Myocyte (in vitro differentiated cells): ENCODE data around the gene EZH2. TPM values are rescaled to one million over a fixed set of nuclear protein-coding genes. Genes with fewer than 3 reads are reported as not detected.
A peak's percentile ranks its signal among the peaks of the same experiment; 100 is the strongest.

Source experiments
- DNase-seq: peaks from one replicate; pipeline ENCODE4 v3.0.0-alpha.2; 2012; ENCODE audit warnings: low read depth
- total RNA-seq: library from RNA; depleted of rRNA; stranded (reverse); fragments of >200 nt; gene quantifications from 2 replicates; pipeline ENCODE4 v1.2.3, GENCODE V29; 2014

Gene EZH2
- total RNA-seq, 1 donor from 2014 or later, result 6.5 TPM

GRCh38 chr7:148901178-148901577 is 17.1 kb upstream of the EZH2 start:
- no peak for DNase-seq

- DNase-seq, result no peak
Measured at GRCh38 chr7:148898845-148899484, 14.9 kb upstream of the EZH2 start.

GRCh38 chr7:148894591-148894990 is 10.5 kb upstream of the EZH2 start:
- DNase-seq, result no peak

- no peak for DNase-seq
Measured at GRCh38 chr7:148893071-148893470, 9.0 kb upstream of the EZH2 start.

GRCh38 chr7:148888300-148888699 is 4.2 kb upstream of the EZH2 start:
- no peak for DNase-seq

- no peak for DNase-seq
Measured at GRCh38 chr7:148886844-148887243, 2.8 kb upstream of the EZH2 start.

- DNase-seq, result peak; percentile 97
Measured at GRCh38 chr7:148884299-148885022, 370 bp upstream of the EZH2 start.

- DNase-seq, result peak; percentile 43
Measured at GRCh38 chr7:148883266-148884048, 634 bp downstream of the EZH2 start.

- DNase-seq, result no peak
Measured at GRCh38 chr7:148882841-148883265, 1.2 kb downstream of the EZH2 start.

- DNase-seq, result no peak
Measured at GRCh38 chr7:148882192-148882591, 1.9 kb downstream of the EZH2 start.

- no peak for DNase-seq
Measured at GRCh38 chr7:148878317-148878716, 5.8 kb downstream of the EZH2 start.

- no peak for DNase-seq
Measured at GRCh38 chr7:148877517-148877916, 6.6 kb downstream of the EZH2 start.

- DNase-seq, result no peak
Measured at GRCh38 chr7:148872188-148872587, 11.9 kb downstream of the EZH2 start.

- no peak for DNase-seq
Measured at GRCh38 chr7:148871551-148871950, 12.5 kb downstream of the EZH2 start.

GRCh38 chr7:148871030-148871429 is 13.1 kb downstream of the EZH2 start:
- no peak for DNase-seq

GRCh38 chr7:148868378-148868674 is 15.8 kb downstream of the EZH2 start:
- no peak for DNase-seq

- no peak for DNase-seq
Measured at GRCh38 chr7:148867596-148868377, 16.3 kb downstream of the EZH2 start.

GRCh38 chr7:148866362-148866761 is 17.7 kb downstream of the EZH2 start:
- DNase-seq, result no peak

GRCh38 chr7:148865283-148865682 is 18.8 kb downstream of the EZH2 start:
- DNase-seq, result no peak

GRCh38 chr7:148863324-148863723 is 20.8 kb downstream of the EZH2 start:
- DNase-seq, result no peak

GRCh38 chr7:148862481-148862880 is 21.6 kb downstream of the EZH2 start:
- no peak for DNase-seq

GRCh38 chr7:148858489-148858888 is 25.6 kb downstream of the EZH2 start:
- no peak for DNase-seq
